GM12878 (cell line): ENCODE results near the gene RAB37. TPM values are rescaled to one million over a fixed set of nuclear protein-coding genes. Genes with fewer than 3 reads are reported as not detected.

ENCODE experiments used
- ATAC-seq: fragments of 200-7000 bp; cut with Tn5 transposase; 3 replicates; pipeline ENCODE4 v1.9.1; 2020; ENCODE audit warnings: mild to moderate bottlenecking, moderate library complexity
- BruUV-seq: library from RNA; stranded (reverse); fragments of 400-500 nt; replicated peaks from 2 replicates; lab custom pipeline; 2021; lab: Mats Ljungman, UMichigan
- CTCF ChIA-PET: fragments of 300-600 bp; sonication (Branson Sonifier 250); formaldehyde crosslinking; extraction: SDS; loops from one replicate; lab custom pipeline; 2021; ENCODE audit warnings: inconsistent platforms; lab: Yijun Ruan, JAX
- POLR2A ChIA-PET: fragments of 350-600 bp; formaldehyde crosslinking; extraction: SDS; loops from one replicate; lab custom pipeline; 2021; ENCODE audit warnings: inconsistent platforms; lab: Charles Lee
- RAD21 ChIA-PET: fragments of 300-600 bp; sonication (Branson Sonifier 250); formaldehyde crosslinking; loops from one replicate; lab custom pipeline; 2023; ENCODE audit warnings: antibody characterized with exemption; ENCODE audit not compliant: unreplicated experiment; lab: Charles Lee
- SMC1A ChIA-PET: fragments of 300-600 bp; sonication (Branson Sonifier 250); formaldehyde crosslinking; loops from one replicate; lab custom pipeline; 2023; ENCODE audit not compliant: unreplicated experiment, uncharacterized antibody; lab: Charles Lee
- DNase-seq: peaks from one replicate; pipeline ENCODE4 v3.0.0-alpha.2; 2011; ENCODE audit warnings: low read depth, low spot score
- FAIRE-seq: peaks from 3 replicates; lab custom pipeline; 2011; peaks lifted over from hg19 to GRCh38; lab: Jason Lieb, UNC
- H2AFZ ChIP-seq: 2 replicates; pipeline ENCODE4 v1.6.0; 2011; ENCODE audit warnings: low read depth, low read length, control low read depth; ENCODE audit not compliant: control insufficient read depth
- H3K27ac ChIP-seq: 2 replicates; pipeline ENCODE4 v1.5.1; 2011; ENCODE audit warnings: control low read depth; ENCODE audit not compliant: control insufficient read depth, insufficient read depth
- H3K27me3 ChIP-seq, 2 experiments: replicated peaks in 1 of 2; 2 replicates each; pipeline versions ENCODE4 v1.6.0 to v1.6.1; 2011; ENCODE audit warnings: low read length in 1 of 2; ENCODE audit not compliant: control insufficient read depth in 2 of 2, insufficient read depth in 2 of 2
- H3K36me3 ChIP-seq, 2 experiments: 2 replicates each; pipeline ENCODE4 v1.5.1; 2011; ENCODE audit warnings: low read length in 1 of 2; ENCODE audit not compliant: control insufficient read depth in 2 of 2, insufficient read depth in 2 of 2
- H3K4me1 ChIP-seq: 2 replicates; pipeline ENCODE4 v1.6.1; 2011; ENCODE audit warnings: mild to moderate bottlenecking, low read length, moderate library complexity, mixed read lengths; ENCODE audit not compliant: control insufficient read depth, insufficient read depth
- H3K4me2 ChIP-seq: 2 replicates; pipeline ENCODE4 v1.6.0; 2011; ENCODE audit warnings: control low read depth; ENCODE audit not compliant: control insufficient read depth, insufficient read depth
- H3K4me3 ChIP-seq: fragments of 200-600 bp; sonication (generic); 2 replicates; pipeline ENCODE4 v1.5.1; 2016
- H3K79me2 ChIP-seq: 2 replicates; pipeline ENCODE4 v1.6.0; 2011; ENCODE audit warnings: low read length; ENCODE audit not compliant: control insufficient read depth, insufficient read depth
- H3K9ac ChIP-seq: 2 replicates; pipeline ENCODE4 v1.8.0; 2011; ENCODE audit warnings: low read length, control low read depth, mixed read lengths; ENCODE audit not compliant: control insufficient read depth, insufficient read depth
- H3K9me3 ChIP-seq: replicated peaks from 3 replicates; pipeline ENCODE4 v1.5.1; 2011; ENCODE audit warnings: mild to moderate bottlenecking, low read length; ENCODE audit not compliant: control insufficient read depth, insufficient read depth
- H4K20me1 ChIP-seq: 2 replicates; pipeline ENCODE4 v1.6.0; 2011; ENCODE audit not compliant: control insufficient read depth, insufficient read depth
- CHD2 ChIP-seq: IDR thresholded peaks from 2 replicates; pipeline ENCODE4 v1.6.1; 2011; ENCODE audit warnings: low read depth, low read length, improper control_type of control experiment, borderline replicate concordance
- CREM ChIP-seq: IDR thresholded peaks from 2 replicates; pipeline ENCODE4 v1.6.1; 2014; ENCODE audit warnings: antibody characterized with exemption, low read depth
- IKZF2 ChIP-seq, 2 experiments: fragments of 450-650 bp; IDR thresholded peaks; 2 replicates each; pipeline ENCODE4 v1.6.1; 2017; ENCODE audit warnings: mild to moderate bottlenecking in 2 of 2, moderate library complexity in 2 of 2
- MTA2 ChIP-seq: fragments of 450-650 bp; IDR thresholded peaks from 2 replicates; pipeline ENCODE4 v1.6.1; 2016; ENCODE audit warnings: low read depth, mild to moderate bottlenecking, moderate library complexity
- NR2F1 ChIP-seq: fragments of 450-650 bp; conservative IDR thresholded peaks from 2 replicates; pipeline ENCODE4 v1.6.1; 2017; ENCODE audit warnings: mild to moderate bottlenecking
- PAX5 ChIP-seq: IDR thresholded peaks from 2 replicates; pipeline ENCODE4 v1.6.1; 2011; ENCODE audit warnings: low read depth, low read length, borderline replicate concordance
- POLR2A ChIP-seq: IDR thresholded peaks from 2 replicates; pipeline ENCODE4 v1.6.1; 2011; ENCODE audit warnings: low read depth, mild to moderate bottlenecking, low read length
- POLR2AphosphoS2 ChIP-seq: IDR thresholded peaks from 2 replicates; pipeline ENCODE4 v1.6.1; 2011; ENCODE audit warnings: low read depth, mild to moderate bottlenecking, low read length, improper control_type of control experiment, moderate library complexity
- RAD21 ChIP-seq: IDR thresholded peaks from 2 replicates; pipeline ENCODE4 v1.6.1; 2011; ENCODE audit warnings: mild to moderate bottlenecking, low read depth, low read length, moderate library complexity; ENCODE audit not compliant: insufficient read depth
- RUNX3 ChIP-seq: IDR thresholded peaks from 2 replicates; pipeline ENCODE4 v1.6.1; 2012; ENCODE audit warnings: low read length, inconsistent platforms
- SMAD1 ChIP-seq: fragments of 450-650 bp; IDR thresholded peaks from 2 replicates; pipeline ENCODE4 v1.6.1; 2018; ENCODE audit warnings: mild to moderate bottlenecking, low read depth; ENCODE audit not compliant: partially characterized antibody
- TBL1XR1 ChIP-seq: IDR thresholded peaks from 2 replicates; pipeline ENCODE4 v1.6.1; 2012; ENCODE audit warnings: low read depth, low read length, improper control_type of control experiment
- WGBS: methylation state at CpG from one replicate; pipeline ENCODE4 v1.1.6; 2016; ENCODE audit warnings: low lambda C conversion rate; ENCODE audit not compliant: insufficient replicate concordance, insufficient coverage; ENCODE audit errors: missing lambda C conversion rate; 5-methylcytosine and 5-hydroxymethylcytosine counted together
- in situ Hi-C: fragments of 300-500 bp; cut with MboI; formaldehyde crosslinking; loops from 9 replicates; pipeline ENCODE4 v1.14.3; 2018; ENCODE audit warnings: mixed read lengths
- intact Hi-C: fragments of 100-400 bp; cut with micrococcal nuclease; formaldehyde crosslinking; loops from one replicate; pipeline ENCODE4 v1.14.2; 2022; ENCODE audit not compliant: unreplicated experiment
- polyA plus RNA-seq, 11 experiments: library from polyadenylated mRNA; depleted of rRNA in 4 of 11; unstranded in 6 of 11; stranded (reverse) in 5 of 11; fragments of >200 nt; fragmentation: Nextera tagmentation in 4 of 11; fragmentation: Illumina TruSeq in 1 of 11; extraction: Ambion mirVana in 4 of 11; extraction: Trizol in 1 of 11; gene quantifications; 1 replicate in 1 of 11; 2 replicates in 10 of 11; pipeline versions ENCODE4 v1.2.1 to v1.2.3, GENCODE V29; 2011 to 2016; ENCODE audit warnings: inconsistent platforms in 2 of 11, missing spikeins in 2 of 11, low read depth in 1 of 11
- total RNA-seq, 4 experiments: library from RNA; depleted of rRNA in 3 of 4; stranded (reverse); fragments of >200 nt in 3 of 4; fragmentation: Illumina TruSeq in 1 of 4; extraction: Trizol in 1 of 4; gene quantifications; 2 replicates each; pipeline versions ENCODE4 v1.2.1 to v1.2.3, GENCODE V29; 2013 to 2021
- TF ChIP-seq, protein P1 (sequence below): IDR thresholded peaks from 2 replicates; pipeline ENCODE4 v1.6.1; 2011; ENCODE audit warnings: borderline replicate concordance, low read depth, mild to moderate bottlenecking, moderate library complexity, low read length; ENCODE audit not compliant: insufficient read depth, poor library complexity, severe bottlenecking
- TF ChIP-seq, protein P2 (sequence below): fragments of 150-350 bp; IDR thresholded peaks from 2 replicates; pipeline ENCODE4 v1.6.1; 2014; ENCODE audit warnings: mild to moderate bottlenecking, low read depth, low read length
- TF ChIP-seq, protein P3 (sequence below): fragments of 450-650 bp; IDR thresholded peaks from 2 replicates; pipeline ENCODE4 v1.6.1; 2017; ENCODE audit warnings: mild to moderate bottlenecking, moderate library complexity

RAB37 gene
- total and polyA plus RNA-seq, 10 of the 15 experiments (the other 5 are each of a cell fraction or from before 2014, with no cell fraction given): 0.48 to 5.6 (median 1.7) TPM

DNA sequence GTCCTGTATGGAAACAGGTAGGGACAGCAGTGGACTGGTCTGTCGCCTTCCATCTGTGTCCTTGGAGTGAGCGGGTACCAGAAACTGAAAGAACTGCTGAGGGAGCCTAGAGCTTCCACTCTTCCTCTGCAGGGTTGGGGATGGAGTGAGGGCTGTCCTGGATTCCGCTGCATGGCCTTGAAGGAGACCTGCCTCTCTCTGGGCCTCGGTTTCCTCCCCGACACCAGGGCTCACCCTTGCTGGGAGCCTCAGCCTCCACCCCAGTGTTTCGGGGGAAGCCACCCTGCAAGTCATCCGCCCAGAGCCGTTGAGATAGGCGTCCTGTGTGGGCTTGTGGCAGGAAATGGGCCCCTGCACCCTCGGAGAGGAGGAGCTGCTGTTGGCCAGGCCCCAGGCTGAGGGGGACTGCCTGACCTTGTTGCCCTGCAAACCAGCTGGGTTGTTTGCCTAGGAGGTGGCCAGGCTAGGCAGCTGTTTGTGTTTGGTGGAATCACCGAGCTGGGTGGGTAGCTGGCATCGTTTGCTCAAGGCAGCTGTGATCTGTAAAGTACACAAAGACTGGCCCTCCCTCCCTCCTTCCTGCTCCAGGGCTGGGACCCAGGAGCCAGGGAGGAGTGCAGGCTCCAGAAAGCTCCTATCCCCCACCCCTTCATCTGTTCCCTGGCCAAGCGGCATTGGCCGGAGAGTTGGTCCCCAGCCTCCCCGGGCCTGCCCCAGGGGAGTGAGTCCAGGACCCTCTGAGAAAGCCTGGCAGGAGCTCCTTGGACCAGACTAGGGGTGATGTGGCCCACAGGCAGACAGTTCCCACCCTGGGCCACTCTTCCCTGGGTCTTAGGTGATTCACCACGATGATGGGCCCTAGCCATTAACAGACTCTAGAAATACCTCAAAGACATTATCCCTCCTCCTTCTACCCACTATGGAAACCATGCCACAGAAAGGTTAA is 1.3 kb downstream of the RAB37 start:
- DNase-seq (peak; percentile 60), FAIRE-seq (no peak), ATAC-seq (peak; percentile 75)
- peaks cover 48% of the 10 kb centered on the region for H3K4me1 ChIP-seq
- intact Hi-C loops: loop anchor here (5.0 kb wide), 1 partner anchor 51 kb away; no protein-coding TSS in a partner anchor
- peak overlapping the region; percentile 69 for H3K4me3 ChIP-seq
- no TSS peak for BruUV-seq
- CTCF ChIA-PET: interaction anchor here (0.7 to 5.0 kb wide), 40 partner anchors 8 to 440 kb away, joined by 3 to 349 read pairs (median 4); partner anchors contain the start of genes CD300A, CD300H, FDXR and NAT9
- H3K9ac ChIP-seq: peak overlapping the region; percentile 67
- no peaks in the 10 kb centered on the region for H3K36me3 ChIP-seq
- 18% methylated on average over 16 of the region's 16 CpGs for WGBS
- RAD21 ChIA-PET: interaction anchor here (0.6 to 5.0 kb wide), 23 partner anchors 7 to 222 kb away, joined by 3 to 299 read pairs (median 6); partner anchors contain the start of genes CD300C, CD300H, FDXR and NAT9
- no peaks in the 10 kb centered on the region for H3K27me3 ChIP-seq
- peak overlapping the region; percentile 47 for H3K27ac ChIP-seq
- peak overlapping the region; percentile 99 for H3K4me2 ChIP-seq
- no peaks in the 10 kb centered on the region for H3K79me2 ChIP-seq
- in situ Hi-C loops: loop anchor here (5.0 kb wide), 1 partner anchor 81 kb away; no protein-coding TSS in a partner anchor
- H2AFZ ChIP-seq: peak overlapping the region; percentile 74
- no peaks in the 10 kb centered on the region for H4K20me1 ChIP-seq
- POLR2A ChIA-PET: interaction anchor here (0.6 to 4.1 kb wide), 14 partner anchors 8 to 560 kb away, joined by 3 to 37 read pairs (median 4); partner anchors contain the start of gene FDXR
- no peaks in the 10 kb centered on the region; the same call in 2 of the 3 replicates for H3K9me3 ChIP-seq
- SMC1A ChIA-PET: interaction anchor here (0.6 to 5.4 kb wide), 19 partner anchors 8 to 451 kb away, joined by 3 to 152 read pairs (median 6); partner anchors contain the start of genes CD300H and NAT9
- TF ChIP-seq POLR2AphosphoS2 (0 out of 2 replicates have a peak, but pooled peaks have one; percentile 58), NR2F1 (peak; percentile 97), CREM (peak; percentile 14; the same call in 1 of the 2 replicates), SMAD1 (peak; percentile 27), TBL1XR1 (0 out of 2 replicates have a peak, but pooled peaks have one; percentile 31), RAD21 (no peak), IKZF2 (IDR thresholded peaks at IDR 0.05) (no peak; a peak in 1 of 4 replicates), PAX5 (peak; percentile 43; the same call in 1 of the 2 replicates), CHD2 (peak; percentile 61; the same call in 1 of the 2 replicates), MTA2 (peak; percentile 44), RUNX3 (peak; percentile 78), POLR2A (peak; percentile 82)
- TF ChIP-seq, protein P1, sequence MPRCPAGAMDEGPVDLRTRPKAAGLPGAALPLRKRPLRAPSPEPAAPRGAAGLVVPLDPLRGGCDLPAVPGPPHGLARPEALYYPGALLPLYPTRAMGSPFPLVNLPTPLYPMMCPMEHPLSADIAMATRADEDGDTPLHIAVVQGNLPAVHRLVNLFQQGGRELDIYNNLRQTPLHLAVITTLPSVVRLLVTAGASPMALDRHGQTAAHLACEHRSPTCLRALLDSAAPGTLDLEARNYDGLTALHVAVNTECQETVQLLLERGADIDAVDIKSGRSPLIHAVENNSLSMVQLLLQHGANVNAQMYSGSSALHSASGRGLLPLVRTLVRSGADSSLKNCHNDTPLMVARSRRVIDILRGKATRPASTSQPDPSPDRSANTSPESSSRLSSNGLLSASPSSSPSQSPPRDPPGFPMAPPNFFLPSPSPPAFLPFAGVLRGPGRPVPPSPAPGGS: peak; percentile 23
- TF ChIP-seq, protein P2, sequence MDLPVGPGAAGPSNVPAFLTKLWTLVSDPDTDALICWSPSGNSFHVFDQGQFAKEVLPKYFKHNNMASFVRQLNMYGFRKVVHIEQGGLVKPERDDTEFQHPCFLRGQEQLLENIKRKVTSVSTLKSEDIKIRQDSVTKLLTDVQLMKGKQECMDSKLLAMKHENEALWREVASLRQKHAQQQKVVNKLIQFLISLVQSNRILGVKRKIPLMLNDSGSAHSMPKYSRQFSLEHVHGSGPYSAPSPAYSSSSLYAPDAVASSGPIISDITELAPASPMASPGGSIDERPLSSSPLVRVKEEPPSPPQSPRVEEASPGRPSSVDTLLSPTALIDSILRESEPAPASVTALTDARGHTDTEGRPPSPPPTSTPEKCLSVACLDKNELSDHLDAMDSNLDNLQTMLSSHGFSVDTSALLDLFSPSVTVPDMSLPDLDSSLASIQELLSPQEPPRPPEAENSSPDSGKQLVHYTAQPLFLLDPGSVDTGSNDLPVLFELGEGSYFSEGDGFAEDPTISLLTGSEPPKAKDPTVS: no peak
- TF ChIP-seq, protein P3, sequence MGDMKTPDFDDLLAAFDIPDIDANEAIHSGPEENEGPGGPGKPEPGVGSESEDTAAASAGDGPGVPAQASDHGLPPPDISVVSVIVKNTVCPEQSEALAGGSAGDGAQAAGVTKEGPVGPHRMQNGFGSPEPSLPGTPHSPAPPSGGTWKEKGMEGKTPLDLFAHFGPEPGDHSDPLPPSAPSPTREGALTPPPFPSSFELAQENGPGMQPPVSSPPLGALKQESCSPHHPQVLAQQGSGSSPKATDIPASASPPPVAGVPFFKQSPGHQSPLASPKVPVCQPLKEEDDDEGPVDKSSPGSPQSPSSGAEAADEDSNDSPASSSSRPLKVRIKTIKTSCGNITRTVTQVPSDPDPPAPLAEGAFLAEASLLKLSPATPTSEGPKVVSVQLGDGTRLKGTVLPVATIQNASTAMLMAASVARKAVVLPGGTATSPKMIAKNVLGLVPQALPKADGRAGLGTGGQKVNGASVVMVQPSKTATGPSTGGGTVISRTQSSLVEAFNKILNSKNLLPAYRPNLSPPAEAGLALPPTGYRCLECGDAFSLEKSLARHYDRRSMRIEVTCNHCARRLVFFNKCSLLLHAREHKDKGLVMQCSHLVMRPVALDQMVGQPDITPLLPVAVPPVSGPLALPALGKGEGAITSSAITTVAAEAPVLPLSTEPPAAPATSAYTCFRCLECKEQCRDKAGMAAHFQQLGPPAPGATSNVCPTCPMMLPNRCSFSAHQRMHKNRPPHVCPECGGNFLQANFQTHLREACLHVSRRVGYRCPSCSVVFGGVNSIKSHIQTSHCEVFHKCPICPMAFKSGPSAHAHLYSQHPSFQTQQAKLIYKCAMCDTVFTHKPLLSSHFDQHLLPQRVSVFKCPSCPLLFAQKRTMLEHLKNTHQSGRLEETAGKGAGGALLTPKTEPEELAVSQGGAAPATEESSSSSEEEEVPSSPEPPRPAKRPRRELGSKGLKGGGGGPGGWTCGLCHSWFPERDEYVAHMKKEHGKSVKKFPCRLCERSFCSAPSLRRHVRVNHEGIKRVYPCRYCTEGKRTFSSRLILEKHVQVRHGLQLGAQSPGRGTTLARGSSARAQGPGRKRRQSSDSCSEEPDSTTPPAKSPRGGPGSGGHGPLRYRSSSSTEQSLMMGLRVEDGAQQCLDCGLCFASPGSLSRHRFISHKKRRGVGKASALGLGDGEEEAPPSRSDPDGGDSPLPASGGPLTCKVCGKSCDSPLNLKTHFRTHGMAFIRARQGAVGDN: 0 out of 2 replicates have a peak, but pooled peaks have one; percentile 41
